Neuronal stem cell (in vitro differentiated cells): ENCODE data around the gene CACNA1H.

ENCODE experiments used
- DNase-seq: peaks from one replicate; pipeline ENCODE4 v3.0.0-alpha.2; 2013; ENCODE audit warnings: low spot score
- H2AFZ ChIP-seq: one replicate; pipeline ENCODE4 v1.6.1; 2013; ENCODE audit warnings: mild to moderate bottlenecking, low read length, inconsistent platforms
- H2AK5ac ChIP-seq: 2 replicates; pipeline ENCODE4 v1.6.1; 2013; ENCODE audit warnings: low read depth, mild to moderate bottlenecking, inconsistent platforms, low read length, moderate library complexity, mixed read lengths
- H2BK120ac ChIP-seq: 2 replicates; pipeline ENCODE4 v1.6.1; 2013; ENCODE audit warnings: low read depth, mild to moderate bottlenecking, inconsistent platforms, low read length, moderate library complexity, mixed read lengths
- H2BK12ac ChIP-seq: one replicate; pipeline ENCODE4 v1.6.1; 2013; ENCODE audit warnings: low read length, inconsistent platforms
- H2BK15ac ChIP-seq: 2 replicates; pipeline ENCODE4 v1.6.1; 2013; ENCODE audit warnings: mild to moderate bottlenecking, low read length, inconsistent platforms, mixed read lengths
- H2BK5ac ChIP-seq: one replicate; pipeline ENCODE4 v1.6.1; 2013; ENCODE audit warnings: inconsistent platforms, mild to moderate bottlenecking, low read length, moderate library complexity
- H3K14ac ChIP-seq: one replicate; pipeline ENCODE4 v1.6.1; 2013; ENCODE audit warnings: low read length, inconsistent platforms
- H3K18ac ChIP-seq: 2 replicates; pipeline ENCODE4 v1.6.1; 2013; ENCODE audit warnings: low read length, inconsistent platforms
- H3K23ac ChIP-seq: 2 replicates; pipeline ENCODE4 v1.6.1; 2013; ENCODE audit warnings: low read depth, mild to moderate bottlenecking, mixed read lengths, low read length, inconsistent platforms; ENCODE audit not compliant: poor library complexity
- H3K27ac ChIP-seq: replicated peaks from 3 replicates; pipeline ENCODE4 v1.5.1; 2013; ENCODE audit warnings: low read length, inconsistent platforms
- H3K27me3 ChIP-seq, 3 experiments: 2 replicates each; pipeline ENCODE4 v1.6.1; 2013; ENCODE audit warnings: low read length in 3 of 3, mild to moderate bottlenecking in 2 of 3, inconsistent platforms in 1 of 3, low read depth in 1 of 3, mixed read lengths in 1 of 3, moderate library complexity in 1 of 3; ENCODE audit not compliant: control insufficient read depth in 3 of 3, insufficient read depth in 3 of 3
- H3K36me3 ChIP-seq, 2 donors: replicated peaks in 1 of 2; 2 replicates each; pipeline ENCODE4 v1.6.1; 2013; ENCODE audit warnings: low read length in 2 of 2; ENCODE audit not compliant: control insufficient read depth in 2 of 2, insufficient read depth in 2 of 2
- H3K4ac ChIP-seq: 2 replicates; pipeline ENCODE4 v1.6.1; 2013; ENCODE audit warnings: inconsistent platforms, mild to moderate bottlenecking, low read length, moderate library complexity
- H3K4me1 ChIP-seq, 2 donors: 1 replicate in 1 of 2; 2 replicates in 1 of 2; pipeline ENCODE4 v1.6.1; 2013; ENCODE audit warnings: low read length in 2 of 2, low read depth in 1 of 2; ENCODE audit not compliant: control insufficient read depth in 2 of 2, insufficient read depth in 1 of 2
- H3K4me2 ChIP-seq: one replicate; pipeline ENCODE4 v1.6.1; 2013; ENCODE audit warnings: mild to moderate bottlenecking, low read length, inconsistent platforms; ENCODE audit not compliant: insufficient read depth, poor library complexity, severe bottlenecking
- H3K4me3 ChIP-seq, 2 donors: 2 replicates each; pipeline ENCODE4 v1.5.1; 2013; ENCODE audit warnings: low read length in 2 of 2, mild to moderate bottlenecking in 2 of 2, inconsistent platforms in 1 of 2, moderate library complexity in 1 of 2
- H3K79me1 ChIP-seq: one replicate; pipeline ENCODE4 v1.6.1; 2013; ENCODE audit warnings: low read depth, mild to moderate bottlenecking, inconsistent platforms, low read length, moderate library complexity
- H3K9ac ChIP-seq: one replicate; pipeline ENCODE4 v1.6.1; 2013; ENCODE audit warnings: mild to moderate bottlenecking, low read depth, low read length, inconsistent platforms; ENCODE audit not compliant: poor library complexity
- H3K9me3 ChIP-seq, 2 donors: replicated peaks in 1 of 2; 2 replicates each; pipeline versions ENCODE3 to v1.6.1; 2013; ENCODE audit warnings: low read length in 2 of 2, mild to moderate bottlenecking in 2 of 2, inconsistent platforms in 1 of 2, low read depth in 1 of 2, mixed read lengths in 1 of 2, moderate library complexity in 1 of 2; ENCODE audit not compliant: control insufficient read depth in 2 of 2, insufficient read depth in 1 of 2
- H4K8ac ChIP-seq: one replicate; pipeline ENCODE4 v1.6.1; 2013; ENCODE audit warnings: low read depth, mild to moderate bottlenecking, inconsistent platforms, low read length, moderate library complexity
- H4K91ac ChIP-seq: one replicate; pipeline ENCODE4 v1.6.1; 2013; ENCODE audit warnings: low read length, low read depth, mild to moderate bottlenecking, inconsistent platforms; ENCODE audit not compliant: poor library complexity
- WGBS, 2 donors: extraction: QIAGEN DNeasy Blood & Tissue Kit; methylation state at CpG; one replicate each; pipeline ENCODE4 v1.1.7; 2013; ENCODE audit warnings: missing lambda C conversion rate in 2 of 2, mixed read lengths in 1 of 2; ENCODE audit not compliant: insufficient read length in 2 of 2, insufficient replicate concordance in 1 of 2; ENCODE audit errors: extremely low coverage in 2 of 2; 5-methylcytosine and 5-hydroxymethylcytosine counted together

The CACNA1H gene

GRCh38 chr16:1137604-1138003, 15.3 kb upstream of the CACNA1H start:
- no peaks in the 10 kb centered on the region for H3K36me3 ChIP-seq

GRCh38 chr16:1140582-1141162, 12.2 kb upstream of the CACNA1H start:
- H2AK5ac ChIP-seq, result peak overlapping the region; percentile 84
- H4K8ac ChIP-seq, result no peak overlapping the region
- H3K79me1 ChIP-seq, result peaks cover 2% of the 10 kb centered on the region
- H3K4ac ChIP-seq, result peak overlapping the region; percentile 53
- no peaks in the 10 kb centered on the region for H3K36me3 ChIP-seq
- H3K4me2 ChIP-seq, result no peak overlapping the region
- no peak overlapping the region for H4K91ac ChIP-seq
- WGBS, 2 donors, result no CpG with 5 or more reads among the region's 23 CpGs
- peaks cover 11 to 19% of the 10 kb centered on the region in 2 donors for H3K4me1 ChIP-seq
- no peak overlapping the region for H2BK120ac ChIP-seq
- peak overlapping the region; percentile 89 for H3K14ac ChIP-seq
- no peak overlapping the region for H3K9ac ChIP-seq
- no peak for DNase-seq
- peak overlapping the region; percentile 37 for H2BK15ac ChIP-seq
- H3K23ac ChIP-seq, result peak overlapping the region; percentile 25
- peak overlapping the region; percentile 30 for H2BK12ac ChIP-seq
- no peaks in the 10 kb centered on the region for H3K9me3 ChIP-seq
- H2AFZ ChIP-seq, result no peak overlapping the region
- peaks cover 0 to 30% (median 1%) of the 10 kb centered on the region in 3 experiments for H3K27me3 ChIP-seq
- no peak overlapping the region for H2BK5ac ChIP-seq
- no peak overlapping the region for H3K27ac ChIP-seq
- H3K18ac ChIP-seq, result peak overlapping the region; percentile 85
- H3K4me3 ChIP-seq, result no peak overlapping the region

More at GRCh38 chr16:1137604-1138003, 15.3 kb upstream of the CACNA1H start:
- no peak overlapping the region for H3K4me3 ChIP-seq
- no peak overlapping the region for H2AFZ ChIP-seq
- no peak overlapping the region for H4K91ac ChIP-seq
- H3K23ac ChIP-seq, result no peak overlapping the region
- H3K27me3 ChIP-seq, result peaks cover 0 to 30% (median 1%) of the 10 kb centered on the region in 3 experiments
- no peak overlapping the region for H2BK120ac ChIP-seq
- H3K4ac ChIP-seq, result peak overlapping the region; percentile 66
- H3K14ac ChIP-seq, result no peak overlapping the region
- no peak overlapping the region for H3K27ac ChIP-seq
- H2BK5ac ChIP-seq, result no peak overlapping the region
- H3K4me2 ChIP-seq, result no peak overlapping the region
- no peak overlapping the region for H4K8ac ChIP-seq
- no peaks in the 10 kb centered on the region for H3K9me3 ChIP-seq
- peak overlapping the region; percentile 57 for H3K18ac ChIP-seq
- no CpG with 5 or more reads among the region's 24 CpGs for WGBS, 2 donors
- H3K4me1 ChIP-seq, result no peaks in the 10 kb centered on the region
- H3K9ac ChIP-seq, result no peak overlapping the region
- peak overlapping the region; percentile 64 for H2BK15ac ChIP-seq
- no peak for DNase-seq
- H3K79me1 ChIP-seq, result peaks cover 2% of the 10 kb centered on the region
- H2BK12ac ChIP-seq, result no peak overlapping the region
- peak overlapping the region; percentile 52 for H2AK5ac ChIP-seq

GRCh38 chr16:1141191-1141590, 11.7 kb upstream of the CACNA1H start:
- WGBS, 2 donors, result no CpG with 5 or more reads among the region's 8 CpGs
- Histone ChIP-seq H2BK120ac (no peak overlapping the region), H3K4me3 (no peak overlapping the region), H3K27me3 (peaks cover 0 to 28% (median 1%) of the 10 kb centered on the region in 3 experiments), H2BK5ac (no peak overlapping the region), H2BK15ac (peak overlapping the region; percentile 37), H2AK5ac (no peak overlapping the region), H3K4me1 (peaks cover 15 to 23% of the 10 kb centered on the region in 2 donors), H3K27ac (no peak overlapping the region), H3K9ac (no peak overlapping the region), H2BK12ac (no peak overlapping the region), H3K36me3 (no peaks in the 10 kb centered on the region), H4K91ac (no peak overlapping the region), H2AFZ (no peak overlapping the region), H4K8ac (no peak overlapping the region), H3K9me3 (no peaks in the 10 kb centered on the region), H3K23ac (peak overlapping the region; percentile 25), H3K79me1 (no peaks in the 10 kb centered on the region), H3K14ac (no peak overlapping the region), H3K18ac (no peak overlapping the region), H3K4ac (peak overlapping the region; percentile 53), H3K4me2 (no peak overlapping the region)
- no peak for DNase-seq

GRCh38 chr16:1141716-1142115, 11.2 kb upstream of the CACNA1H start:
- Histone ChIP-seq H4K91ac (no peak overlapping the region), H3K4me1 (peaks cover 17 to 23% of the 10 kb centered on the region in 2 donors), H3K18ac (peak overlapping the region; percentile 57), H3K27ac (no peak overlapping the region), H3K27me3 (peaks cover 0 to 24% (median 1%) of the 10 kb centered on the region in 3 experiments), H2AK5ac (peak overlapping the region; percentile 19), H3K4me2 (no peak overlapping the region), H2BK12ac (no peak overlapping the region), H3K9me3 (peaks cover 0 to 2% of the 10 kb centered on the region in 2 donors), H3K4ac (no peak overlapping the region), H3K14ac (no peak overlapping the region), H2BK120ac (no peak overlapping the region), H3K4me3 (no peak overlapping the region), H3K23ac (no peak overlapping the region), H3K9ac (no peak overlapping the region), H2BK5ac (no peak overlapping the region), H3K79me1 (no peaks in the 10 kb centered on the region), H2BK15ac (no peak overlapping the region), H2AFZ (no peak overlapping the region), H4K8ac (no peak overlapping the region), H3K36me3 (no peaks in the 10 kb centered on the region)
- no CpG with 5 or more reads among the region's 8 CpGs for whole genome bisulfite sequencing, 2 donors
- no peak for DNase-seq
